T-cell (primary cell): Measurements from ENCODE around the gene CYP46A1. TPM values are rescaled to one million over a fixed set of nuclear protein-coding genes. Genes with fewer than 3 reads are reported as not detected.

Experiments used
- ATAC-seq, 4 experiments: fragments of 200-7000 bp in 3 of 4; fragments of 150-1000 bp in 1 of 4; cut with Tn5 transposase; replicated peaks in 1 of 4; 1 replicate in 3 of 4; 2 replicates in 1 of 4; pipeline ENCODE4 v1.10.0; 2021; ENCODE audit warnings: moderate library complexity in 3 of 4, mild to moderate bottlenecking in 2 of 4, moderate number of reproducible peaks in 1 of 4
- CTCF ChIA-PET, 2 donors: fragments of 300-600 bp; sonication (Branson Sonifier 250); formaldehyde crosslinking; loops; one replicate each; lab custom pipeline; 2022; ENCODE audit warnings: antibody characterized with exemption in 2 of 2; lab: Charles Lee
- POLR2A ChIA-PET, 2 donors: fragments of 300-600 bp; sonication (Branson Sonifier 250); formaldehyde crosslinking; loops; one replicate each; lab custom pipeline; 2022; ENCODE audit warnings: antibody characterized with exemption in 2 of 2; lab: Charles Lee
- DNase-seq, 35 experiments: peaks; one replicate each; pipeline versions ENCODE4 v3.0.0 to v3.0.0-alpha.2; 2013 to 2023
- H3K27ac ChIP-seq: one replicate; pipeline ENCODE4 v1.5.1; 2013; ENCODE audit warnings: low read length
- H3K27me3 ChIP-seq, 2 experiments: replicated peaks in 1 of 2; 1 replicate in 1 of 2; 2 replicates in 1 of 2; pipeline versions ENCODE4 v1.6.1 to v1.7.0; 2013; ENCODE audit warnings: low read length in 1 of 2, mixed read lengths in 1 of 2; ENCODE audit not compliant: control insufficient read depth in 2 of 2, insufficient read depth in 2 of 2; ENCODE audit errors: extremely low read depth in 1 of 2
- H3K36me3 ChIP-seq, 2 donors: 1 replicate in 1 of 2; 2 replicates in 1 of 2; pipeline versions ENCODE4 v1.6.1 to v1.7.0; 2013; ENCODE audit warnings: low read length in 1 of 2; ENCODE audit not compliant: control insufficient read depth in 2 of 2, insufficient read depth in 1 of 2; ENCODE audit errors: extremely low read depth in 1 of 2
- H3K4me1 ChIP-seq, 2 experiments: 1 replicate in 1 of 2; 2 replicates in 1 of 2; pipeline versions ENCODE4 v1.6.1 to v1.7.0; 2013; ENCODE audit warnings: low read length in 2 of 2, mixed read lengths in 1 of 2; ENCODE audit not compliant: insufficient read depth in 2 of 2, control insufficient read depth in 1 of 2; ENCODE audit errors: extremely low read depth in 1 of 2
- H3K4me3 ChIP-seq, 2 donors: 1 replicate in 1 of 2; 2 replicates in 1 of 2; pipeline versions ENCODE4 v1.5.1 to v1.7.0; 2013; ENCODE audit warnings: mild to moderate bottlenecking in 2 of 2, low read length in 1 of 2, moderate library complexity in 1 of 2; ENCODE audit not compliant: control insufficient read depth in 1 of 2; ENCODE audit errors: extremely low read depth in 1 of 2
- H3K9me3 ChIP-seq: 2 replicates; pipeline ENCODE4 v1.7.0; 2013
- H3K27ac Mint-ChIP-seq, 2 donors: one replicate each; pipeline ENCODE4 v1.8.0; 2020 to 2021; ENCODE audit warnings: mild to moderate bottlenecking in 2 of 2, mixed read lengths in 2 of 2
- H3K27me3 Mint-ChIP-seq, 2 donors: one replicate each; pipeline ENCODE4 v1.8.0; 2021 to 2022; ENCODE audit warnings: mixed read lengths in 2 of 2
- H3K36me3 Mint-ChIP-seq: one replicate; pipeline ENCODE4 v1.8.0; 2021; ENCODE audit warnings: mixed read lengths
- H3K4me1 Mint-ChIP-seq, 3 donors: one replicate each; pipeline ENCODE4 v1.8.0; 2020 to 2022; ENCODE audit warnings: mixed read lengths in 3 of 3, mild to moderate bottlenecking in 1 of 3
- H3K4me3 Mint-ChIP-seq, 3 donors: one replicate each; pipeline ENCODE4 v1.8.0; 2020 to 2022; ENCODE audit warnings: mild to moderate bottlenecking in 3 of 3, mixed read lengths in 3 of 3, moderate library complexity in 3 of 3
- H3K9me3 Mint-ChIP-seq, 3 donors: one replicate each; pipeline ENCODE4 v1.8.0; 2020 to 2022; ENCODE audit warnings: mixed read lengths in 3 of 3
- WGBS: methylation state at CpG from one replicate; pipeline ENCODE4 v1.1.5; 2013; ENCODE audit warnings: missing lambda C conversion rate; ENCODE audit not compliant: insufficient coverage; 5-methylcytosine and 5-hydroxymethylcytosine counted together
- total RNA-seq, 35 experiments: library from RNA in 6 of 35; stranded (reverse) in 6 of 35; fragments of 120-200 nt in 1 of 35; gene quantifications; one replicate each; pipeline versions ENCODE4 v1.2.1 to v1.2.4 and lab custom pipeline; 2013 to 2026

The CYP46A1 gene
- total RNA-seq, 5 donors from 2014 or later (not counting 1 experiment from before 2014, with no cell fraction given), result 0.10 to 0.51 (median 0.39) TPM

DNA sequence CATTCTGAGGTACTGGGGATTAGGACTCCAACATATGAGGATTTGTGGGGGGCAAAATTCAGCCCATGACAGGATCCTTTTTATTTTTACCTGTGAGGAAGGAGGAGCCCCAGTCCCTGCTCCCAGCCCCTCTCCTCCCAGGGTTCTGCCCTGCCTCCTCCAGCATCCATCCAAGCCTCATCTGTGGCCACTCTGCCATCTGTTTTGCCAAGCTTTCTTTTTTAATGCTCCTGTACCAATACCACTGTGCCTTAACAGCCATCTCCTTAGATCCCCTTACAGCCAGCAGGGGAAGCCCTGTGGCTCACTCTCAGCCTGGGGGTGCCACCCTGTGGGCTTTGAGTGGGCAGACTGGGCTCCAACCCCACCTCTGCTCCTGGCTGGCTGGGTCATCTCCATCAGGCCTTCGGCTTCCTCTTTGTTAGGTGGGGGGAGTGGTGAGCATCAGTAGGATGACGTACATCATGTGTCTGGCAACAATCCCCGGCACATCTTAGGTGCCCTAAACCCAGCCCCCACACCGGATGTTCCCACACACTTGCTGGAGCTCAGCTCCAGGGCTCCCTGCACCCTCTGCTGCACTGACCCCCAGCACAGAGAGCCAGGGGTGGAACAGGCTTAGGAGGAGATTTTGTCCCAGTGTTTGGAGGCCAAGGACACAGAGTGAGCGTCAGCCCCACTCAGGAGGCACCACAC is 40.2 kb downstream of the CYP46A1 start:
- ChIA-PET CTCF (no interaction called here), POLR2A (no interaction called here)
- Mint-ChIP-seq H3K9me3 (no peaks in the 10 kb centered on the region), H3K4me3 (no peak overlapping the region), H3K27ac (no peak overlapping the region), H3K27me3 (peaks cover 29 to 46% of the 10 kb centered on the region in 2 donors), H3K36me3 (no peaks in the 10 kb centered on the region), H3K4me1 (no peaks in the 10 kb centered on the region)
- peaks cover 2 to 60% of the 10 kb centered on the region in 2 experiments for H3K27me3 ChIP-seq
- no peaks in the 10 kb centered on the region for H3K9me3 ChIP-seq
- DNase-seq (peak in 2 of 35 experiments; percentile 4 to 22), ATAC-seq (no peak)
- H3K36me3 ChIP-seq, result no peaks in the 10 kb centered on the region
- no peaks in the 10 kb centered on the region for H3K4me1 ChIP-seq
- WGBS, result 100% methylated on average over 1 of the region's 5 CpGs
- H3K27ac ChIP-seq, result no peak overlapping the region
- no peak overlapping the region for H3K4me3 ChIP-seq

DNA sequence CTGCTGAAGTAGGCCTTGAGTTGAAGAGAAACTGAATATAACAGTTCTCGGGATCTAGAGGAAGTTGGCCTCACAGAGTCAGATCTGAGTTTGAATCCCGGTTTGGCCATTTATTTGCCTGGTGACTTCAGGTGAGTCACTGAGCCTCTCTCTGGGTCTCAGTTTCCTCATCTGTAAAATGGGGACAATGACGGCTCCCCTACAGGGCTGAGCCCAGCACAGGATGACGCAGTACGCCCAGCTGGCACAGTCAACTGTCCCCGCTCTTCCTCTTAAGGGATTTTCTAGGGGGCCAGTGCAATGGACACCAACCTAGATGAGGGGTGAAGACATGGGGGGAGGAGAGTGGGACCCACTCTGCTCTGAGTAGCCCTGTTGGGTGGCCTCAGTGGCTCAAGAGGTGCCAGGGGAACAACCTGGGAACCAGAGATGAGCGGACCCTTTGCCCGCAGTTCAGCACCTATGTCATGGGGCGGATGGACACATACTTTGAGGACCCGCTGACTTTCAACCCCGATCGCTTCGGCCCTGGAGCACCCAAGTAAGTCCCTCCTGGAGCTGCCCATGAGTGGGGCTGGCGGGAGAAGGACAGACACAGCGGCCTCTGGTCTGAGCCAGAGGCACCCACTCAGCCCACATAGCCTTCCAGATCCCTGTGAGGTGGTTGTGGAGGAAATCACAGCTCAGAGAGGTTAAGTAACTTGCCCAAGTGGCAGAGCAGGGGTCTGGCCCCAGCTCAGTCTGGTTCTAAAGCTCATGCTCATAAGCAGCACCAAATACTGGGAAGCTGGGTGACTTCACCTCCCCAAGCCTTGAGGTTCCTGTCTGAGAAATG is 41.1 kb downstream of the CYP46A1 start:
- Mint-ChIP-seq H3K9me3 (no peaks in the 10 kb centered on the region), H3K36me3 (no peaks in the 10 kb centered on the region), H3K4me3 (no peak overlapping the region), H3K27ac (no peak overlapping the region), H3K27me3 (peaks cover 29 to 51% of the 10 kb centered on the region in 2 donors), H3K4me1 (no peaks in the 10 kb centered on the region)
- ChIA-PET CTCF (no interaction called here), POLR2A (no interaction called here)
- Histone ChIP-seq H3K4me3 (no peak overlapping the region), H3K4me1 (no peaks in the 10 kb centered on the region), H3K9me3 (no peaks in the 10 kb centered on the region), H3K27ac (no peak overlapping the region), H3K27me3 (peaks cover 2 to 67% of the 10 kb centered on the region in 2 experiments), H3K36me3 (no peaks in the 10 kb centered on the region)
- no peak for ATAC-seq
- peak in 2 of 35 experiments; percentile 7 to 22 for DNase-seq
- 86% methylated on average over 10 of the region's 15 CpGs for WGBS

DNA sequence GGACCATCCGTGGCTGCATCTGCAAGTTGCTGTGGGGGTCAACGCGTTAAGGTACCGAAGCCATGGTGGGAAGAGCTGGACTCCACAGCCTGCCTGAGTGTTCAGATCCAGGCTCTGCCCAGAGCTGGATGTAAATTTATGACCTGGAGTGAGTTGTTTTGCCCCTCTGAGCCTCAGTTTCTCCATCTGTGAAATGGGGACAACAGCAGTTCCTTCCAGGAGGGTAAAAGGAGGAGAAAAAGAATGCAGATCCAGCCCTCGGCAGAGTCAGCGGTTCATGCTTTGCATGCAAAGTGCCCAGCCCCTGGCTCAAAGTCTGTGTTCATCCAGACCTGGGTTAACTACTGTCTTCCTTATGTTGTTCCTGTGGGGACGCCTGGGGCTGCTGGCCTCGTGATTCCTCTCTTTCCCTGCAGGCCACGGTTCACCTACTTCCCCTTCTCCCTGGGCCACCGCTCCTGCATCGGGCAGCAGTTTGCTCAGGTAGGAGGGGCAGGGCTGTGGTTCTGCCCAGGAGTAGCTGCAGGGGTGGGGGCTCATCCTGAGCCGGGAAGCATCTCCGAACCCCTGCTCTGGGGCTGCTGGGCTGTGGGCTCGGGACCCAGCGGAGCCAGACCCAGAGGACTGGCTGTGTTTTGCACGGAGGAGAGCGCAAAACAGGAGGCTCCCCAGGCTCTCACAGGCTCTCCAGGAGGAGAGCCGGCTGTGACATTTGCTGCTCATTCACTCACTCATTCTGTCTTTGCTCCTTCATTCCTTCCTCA is 41.9 kb downstream of the CYP46A1 start:
- no peak overlapping the region for H3K4me3 ChIP-seq
- no peak for ATAC-seq
- H3K4me3 Mint-ChIP-seq, result no peak overlapping the region
- no peak overlapping the region for H3K27ac ChIP-seq
- peaks cover 29 to 56% of the 10 kb centered on the region in 2 donors for H3K27me3 Mint-ChIP-seq
- WGBS, result 62% methylated on average over 9 of the region's 18 CpGs
- peak in 2 of 35 experiments; percentile 1 to 19 for DNase-seq
- peaks cover 2 to 73% of the 10 kb centered on the region in 2 experiments for H3K27me3 ChIP-seq
- ChIA-PET CTCF (no interaction called here), POLR2A (no interaction called here)
- H3K4me1 Mint-ChIP-seq, result peaks cover 0 to 2% (median 0%) of the 10 kb centered on the region in 3 donors
- no peaks in the 10 kb centered on the region for H3K36me3 ChIP-seq
- no peaks in the 10 kb centered on the region for H3K36me3 Mint-ChIP-seq
- no peaks in the 10 kb centered on the region for H3K9me3 Mint-ChIP-seq
- H3K4me1 ChIP-seq, result peaks cover 0 to 4% of the 10 kb centered on the region in 2 experiments
- no peak overlapping the region for H3K27ac Mint-ChIP-seq
- H3K9me3 ChIP-seq, result no peaks in the 10 kb centered on the region

DNA sequence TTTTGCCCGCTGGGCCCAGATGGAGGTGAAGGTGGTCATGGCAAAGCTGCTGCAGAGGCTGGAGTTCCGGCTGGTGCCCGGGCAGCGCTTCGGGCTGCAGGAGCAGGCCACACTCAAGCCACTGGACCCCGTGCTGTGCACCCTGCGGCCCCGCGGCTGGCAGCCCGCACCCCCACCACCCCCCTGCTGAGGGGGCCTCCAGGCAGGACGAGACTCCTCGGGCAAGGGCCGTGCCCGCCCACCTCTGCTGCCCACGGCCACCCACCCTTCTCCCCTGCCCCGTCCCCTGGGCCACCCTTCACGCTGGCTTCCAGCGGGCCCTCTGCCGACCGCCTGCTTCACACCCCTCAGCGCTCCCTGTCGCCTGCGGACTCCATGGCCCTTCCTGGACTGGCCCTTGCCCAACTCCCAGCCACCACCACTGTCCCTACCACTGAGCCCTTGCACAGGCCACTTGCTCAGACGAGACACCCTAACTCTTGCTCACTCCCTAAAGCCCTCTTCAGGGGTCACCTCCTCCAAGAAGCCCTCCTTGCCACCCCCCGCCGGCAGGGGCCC is 42.5 kb downstream of the CYP46A1 start:
- Histone ChIP-seq H3K9me3 (no peaks in the 10 kb centered on the region), H3K4me1 (peaks cover 0 to 4% of the 10 kb centered on the region in 2 experiments), H3K4me3 (no peak overlapping the region), H3K27ac (no peak overlapping the region), H3K36me3 (no peaks in the 10 kb centered on the region), H3K27me3 (peaks cover 2 to 73% of the 10 kb centered on the region in 2 experiments)
- 83% methylated on average over 19 of the region's 26 CpGs for WGBS
- H3K27me3 Mint-ChIP-seq, result peaks cover 29 to 56% of the 10 kb centered on the region in 2 donors
- no peak for ATAC-seq
- H3K4me3 Mint-ChIP-seq, result no peak overlapping the region
- H3K4me1 Mint-ChIP-seq, result peaks cover 0 to 2% (median 0%) of the 10 kb centered on the region in 3 donors
- DNase-seq, result peak in 2 of 35 experiments; percentile 8 to 20
- H3K36me3 Mint-ChIP-seq, result no peaks in the 10 kb centered on the region
- ChIA-PET POLR2A (no interaction called here), CTCF (no interaction called here)
- no peaks in the 10 kb centered on the region for H3K9me3 Mint-ChIP-seq
- no peak overlapping the region for H3K27ac Mint-ChIP-seq

DNA sequence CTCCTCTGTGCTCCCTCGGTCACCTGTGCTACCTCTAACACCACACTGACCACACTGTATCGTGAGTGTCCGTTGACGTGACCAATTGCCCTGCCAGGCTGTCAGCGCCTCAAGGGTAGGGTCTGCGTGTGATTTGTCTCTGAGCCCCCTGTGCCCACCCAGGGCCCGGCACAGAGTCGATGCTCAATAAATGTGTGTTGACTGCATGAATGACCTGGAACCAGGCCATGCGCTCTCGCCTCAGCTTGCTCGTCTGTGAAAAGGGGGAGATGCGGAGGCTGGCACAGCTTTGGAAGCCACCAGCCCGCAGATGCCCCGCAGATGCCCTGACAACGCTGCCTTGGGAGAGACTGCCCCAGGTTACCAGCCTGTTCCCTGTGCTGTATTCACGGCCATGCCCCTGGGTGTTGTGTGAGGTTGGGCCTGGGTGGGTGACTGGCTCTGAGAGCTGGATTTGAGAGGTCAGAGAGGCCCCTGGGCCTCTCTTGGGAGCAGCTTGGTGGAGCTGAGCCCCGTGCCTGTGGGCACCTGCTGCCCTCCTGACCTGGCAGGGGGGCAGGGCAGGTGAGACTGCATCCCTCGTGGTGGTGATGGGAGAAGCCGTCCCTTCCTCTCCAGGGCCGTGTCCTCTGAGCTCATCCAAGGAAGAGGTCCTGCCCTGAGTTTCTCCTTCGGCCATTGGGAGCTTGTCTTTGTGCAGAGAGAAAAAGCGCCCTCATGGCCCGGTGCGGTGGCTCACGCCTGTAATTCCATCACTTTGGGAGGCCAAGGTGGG is 43.2 kb downstream of the CYP46A1 start:
- H3K9me3 Mint-ChIP-seq, result no peaks in the 10 kb centered on the region
- H3K4me3 Mint-ChIP-seq, result no peak overlapping the region
- ChIA-PET CTCF (interaction anchor here in 1 of 2 donors (0.5 kb wide), 1 partner anchor 69 kb away, joined by 4 read pairs; no protein-coding TSS in a partner anchor), POLR2A (no interaction called here)
- Histone ChIP-seq H3K4me3 (no peak overlapping the region), H3K36me3 (no peaks in the 10 kb centered on the region), H3K9me3 (no peaks in the 10 kb centered on the region), H3K27ac (no peak overlapping the region), H3K4me1 (peaks cover 0 to 4% of the 10 kb centered on the region in 2 experiments), H3K27me3 (peaks cover 2 to 76% of the 10 kb centered on the region in 2 experiments)
- peak overlapping the region in 1 of 2 donors; percentile 23 for H3K27ac Mint-ChIP-seq
- no peaks in the 10 kb centered on the region for H3K36me3 Mint-ChIP-seq
- DNase-seq, result peak in 1 of 35 experiments; percentile 22
- no peak for ATAC-seq
- peaks cover 29 to 58% of the 10 kb centered on the region in 2 donors for H3K27me3 Mint-ChIP-seq
- 91% methylated on average over 18 of the region's 25 CpGs for WGBS
- peaks cover 0 to 2% (median 0%) of the 10 kb centered on the region in 3 donors for H3K4me1 Mint-ChIP-seq
